HG03571 (cell line): ENCODE data around the gene SLC12A7.

Experiments used
- ATAC-seq: cut with Tn5 transposase; IDR thresholded peaks from one replicate; pipeline ENCODE4 v1.9.1; 2021; ENCODE audit not compliant: unreplicated experiment

SLC12A7 gene

GRCh38 chr5:1038417-1039209 is 73.2 kb downstream of the SLC12A7 start:
- no peak for ATAC-seq

- ATAC-seq = no peak
These were observed 74.0 kb downstream of the SLC12A7 start for GRCh38 chr5:1037671-1038416.

GRCh38 chr5:1037123-1037670 is 74.7 kb downstream of the SLC12A7 start:
- no peak for ATAC-seq

- no peak for ATAC-seq
These were observed 75.2 kb downstream of the SLC12A7 start for GRCh38 chr5:1036504-1037122.

GRCh38 chr5:1035421-1036405 is 76.2 kb downstream of the SLC12A7 start:
- ATAC-seq = no peak

GRCh38 chr5:1034986-1035385 is 76.9 kb downstream of the SLC12A7 start:
- no peak for ATAC-seq

GRCh38 chr5:1034421-1034905 is 77.4 kb downstream of the SLC12A7 start:
- no peak for ATAC-seq

GRCh38 chr5:1033606-1034420 is 78.0 kb downstream of the SLC12A7 start:
- ATAC-seq = no peak

GRCh38 chr5:1033178-1033577 is 78.7 kb downstream of the SLC12A7 start:
- no peak for ATAC-seq

- ATAC-seq = no peak
These were observed 79.3 kb downstream of the SLC12A7 start for GRCh38 chr5:1032551-1033027.

GRCh38 chr5:1032011-1032410 is 79.9 kb downstream of the SLC12A7 start:
- no peak for ATAC-seq

GRCh38 chr5:1031306-1031959 is 80.4 kb downstream of the SLC12A7 start:
- ATAC-seq = no peak

- ATAC-seq = no peak
These were observed 81.0 kb downstream of the SLC12A7 start for GRCh38 chr5:1030801-1031271.

GRCh38 chr5:1029945-1030625 is 81.8 kb downstream of the SLC12A7 start:
- no peak for ATAC-seq

- ATAC-seq = no peak
These were observed 82.5 kb downstream of the SLC12A7 start for GRCh38 chr5:1029282-1029944.

GRCh38 chr5:1028481-1029281 is 83.2 kb downstream of the SLC12A7 start:
- no peak for ATAC-seq
